T-helper 22 cell (primary cell): ENCODE data around the gene TBC1D13.
"Not testable (repeated sequence)": the region's sequence is repeated elsewhere in the genome, so short reads cannot be mapped to it uniquely, and the experiment has no call there.

Experiments
- DNase-seq: peaks from one replicate; pipeline ENCODE4 v3.0.0-alpha.2; 2020; ENCODE audit warnings: low read depth

Gene TBC1D13

GRCh38 chr9:128785427-128785826 lies 1.6 kb upstream of the TBC1D13 start:
- no peak for DNase-seq

GRCh38 chr9:128787659-128788058 lies 606 bp downstream of the TBC1D13 start:
- no peak for DNase-seq

- DNase-seq = no peak
Measured at GRCh38 chr9:128788445-128788844, 1.4 kb downstream of the TBC1D13 start.

GRCh38 chr9:128790536-128790935 lies 3.5 kb downstream of the TBC1D13 start:
- no peak for DNase-seq

- DNase-seq = no peak
Measured at GRCh38 chr9:128792134-128792533, 5.1 kb downstream of the TBC1D13 start.

GRCh38 chr9:128792978-128793686 lies 6.1 kb downstream of the TBC1D13 start:
- DNase-seq = no peak

- not testable (repeated sequence) for DNase-seq
Measured at GRCh38 chr9:128794961-128795360, 7.9 kb downstream of the TBC1D13 start.

GRCh38 chr9:128798896-128799295 lies 11.8 kb downstream of the TBC1D13 start:
- no peak for DNase-seq

GRCh38 chr9:128800061-128800460 lies 13.0 kb downstream of the TBC1D13 start:
- no peak for DNase-seq

GRCh38 chr9:128802482-128802881 lies 15.4 kb downstream of the TBC1D13 start:
- DNase-seq = no peak

GRCh38 chr9:128805661-128806060 lies 18.6 kb downstream of the TBC1D13 start:
- DNase-seq = no peak

- no peak for DNase-seq
Measured at GRCh38 chr9:128807827-128808226, 20.8 kb downstream of the TBC1D13 start.

GRCh38 chr9:128808543-128808942 lies 21.5 kb downstream of the TBC1D13 start:
- DNase-seq = no peak

GRCh38 chr9:128809036-128809599 lies 22.1 kb downstream of the TBC1D13 start:
- DNase-seq = no peak

GRCh38 chr9:128809831-128810230 lies 22.8 kb downstream of the TBC1D13 start:
- no peak for DNase-seq

GRCh38 chr9:128810873-128811272 lies 23.8 kb downstream of the TBC1D13 start:
- DNase-seq = no peak

GRCh38 chr9:128818099-128818838 lies 31.2 kb downstream of the TBC1D13 start, which contains the start of gene ENDOG:
ENDOG (plus strand) TSS chr9:128818500; CDS start chr9:128818685, 185 bp downstream.
- peak; percentile 93 for DNase-seq

- DNase-seq = no peak
Measured at GRCh38 chr9:128818839-128819715, 32.0 kb downstream of the TBC1D13 start.

GRCh38 chr9:128819716-128820664 lies 32.9 kb downstream of the TBC1D13 start:
- no peak for DNase-seq

GRCh38 chr9:128820665-128821583 lies 33.9 kb downstream of the TBC1D13 start:
- DNase-seq = no peak
